ENCODE results near the gene PRORP. TPM values are rescaled to one million over a fixed set of nuclear protein-coding genes. Genes with fewer than 3 reads are reported as not detected.

The PRORP gene
- 10 to 100 TPM; 18.3 to 35.8 (median 20.5) TPM for total RNA-seq
- 39.5 TPM for total RNA-seq (2013)

GRCh38 chr14:35121887-35122695, at the start of gene PRORP, which contains the start of gene PPP2R3C:
TSS of gene PRORP (plus strand) at chr14:35122552. CDS start at chr14:35123246, 694 bp downstream.
TSS of gene PPP2R3C (minus strand) at chr14:35121990. CDS start at chr14:35121959, 31 bp downstream.
- Mint-ChIP-seq H3K4me3 (peak within 1 kb of the TSS; percentile 97), H3K4me1 (peaks cover 56 to 60% of the 10 kb centered on the region in 2 donors), H3K9me3 (no peaks in the 10 kb centered on the region), H3K27ac (peak within 1 kb of the TSS; percentile 99), H3K36me3 (no peaks in the 10 kb centered on the region), H3K27me3 (ENCODE audit: low read depth in 2 of 2) (no peaks in the 10 kb centered on the region)
- peaks cover 2% of the 10 kb centered on the region for H3K36me3 ChIP-seq (ENCODE audit: control insufficient read depth, insufficient read depth, low read length)
- ATAC-seq: peak; percentile 83 to 94 (median 85)
- peaks cover 33% of the 10 kb centered on the region for H3K4me1 ChIP-seq (ENCODE audit: control insufficient read depth, insufficient read depth, low read length)
- intact Hi-C loops (cut with micrococcal nuclease): loop anchor here (1.0 to 10.0 kb wide), 7 partner anchors 75 to 705 kb away; partner anchors contain the start of genes BAZ1A, BRMS1L, FAM177A1 and NFKBIA
- no peak for TF ChIP-seq CTCF (IDR thresholded peaks at IDR 0.05)
- no peaks in the 10 kb centered on the region for H3K9me3 ChIP-seq (ENCODE audit: control insufficient read depth, insufficient read depth, low read length)
- WGBS (ENCODE audit: insufficient coverage): under 1% methylated on average over 57 of the region's 57 CpGs
- no peaks in the 10 kb centered on the region for H3K27me3 ChIP-seq (ENCODE audit: control insufficient read depth, insufficient read depth, low read length)
- peak; percentile 81 to 96 for DNase-seq
- peak within 1 kb of the TSS; percentile 72 for H3K4me3 ChIP-seq (ENCODE audit: low read length)
- peak within 1 kb of the TSS; percentile 96 for H3K27ac ChIP-seq (ENCODE audit: low read length)

DNA sequence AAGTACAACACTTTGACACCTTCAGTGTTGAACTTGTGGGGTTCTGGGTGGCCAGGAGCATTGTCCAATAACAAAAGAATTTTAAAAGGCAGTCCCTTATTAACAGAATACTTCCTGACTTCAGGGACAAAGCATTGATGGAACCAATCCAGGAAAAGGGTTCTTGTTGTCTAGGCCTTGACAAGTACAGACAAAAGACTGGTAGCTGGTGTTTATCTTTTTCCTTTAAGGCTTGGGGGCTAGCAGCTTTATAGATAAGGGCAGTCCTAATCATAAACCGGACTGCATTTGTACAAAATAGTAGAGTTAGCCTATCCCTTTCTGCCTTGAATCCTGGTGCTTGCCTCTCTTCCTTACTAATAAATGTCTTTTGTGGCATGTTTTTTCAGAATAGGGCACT, 48.9 kb upstream of the PRORP start:
- no peaks in the 10 kb centered on the region for H3K27me3 ChIP-seq (ENCODE audit: control insufficient read depth, insufficient read depth, low read length)
- H3K4me1 Mint-ChIP-seq: no peaks in the 10 kb centered on the region
- H3K4me3 Mint-ChIP-seq: no peak overlapping the region
- no peaks in the 10 kb centered on the region for H3K4me1 ChIP-seq (ENCODE audit: control insufficient read depth, insufficient read depth, low read length)
- no peaks in the 10 kb centered on the region for H3K27me3 Mint-ChIP-seq (ENCODE audit: low read depth in 2 of 2)
- H3K4me3 ChIP-seq (ENCODE audit: low read length): no peak overlapping the region
- no peak for TF ChIP-seq CTCF (IDR thresholded peaks at IDR 0.05)
- no CpG with 5 or more reads among the region's 1 CpG for WGBS (ENCODE audit: insufficient coverage)
- H3K27ac Mint-ChIP-seq: no peak overlapping the region
- ATAC-seq: no peak
- no peak for DNase-seq
- H3K36me3 ChIP-seq (ENCODE audit: control insufficient read depth, insufficient read depth, low read length): peaks cover 11% of the 10 kb centered on the region
- H3K9me3 ChIP-seq (ENCODE audit: control insufficient read depth, insufficient read depth, low read length): no peaks in the 10 kb centered on the region
- no peaks in the 10 kb centered on the region for H3K9me3 Mint-ChIP-seq
- peaks cover 4% of the 10 kb centered on the region for H3K36me3 Mint-ChIP-seq
- intact Hi-C loops (cut with micrococcal nuclease): no loop called here
- H3K27ac ChIP-seq (ENCODE audit: low read length): no peak overlapping the region

GRCh38 chr14:35078082-35078481, 44.3 kb upstream of the PRORP start:
- intact Hi-C loops (cut with micrococcal nuclease): no loop called here
- H3K4me1 ChIP-seq (ENCODE audit: control insufficient read depth, insufficient read depth, low read length): no peaks in the 10 kb centered on the region
- no peak for DNase-seq
- Mint-ChIP-seq H3K4me1 (no peaks in the 10 kb centered on the region), H3K36me3 (no peaks in the 10 kb centered on the region), H3K9me3 (no peaks in the 10 kb centered on the region), H3K27ac (no peak overlapping the region), H3K27me3 (ENCODE audit: low read depth in 2 of 2) (no peaks in the 10 kb centered on the region), H3K4me3 (no peak overlapping the region)
- no peak for ATAC-seq
- 100% methylated on average over 2 of the region's 2 CpGs for WGBS (ENCODE audit: insufficient coverage)
- no peak for TF ChIP-seq CTCF (IDR thresholded peaks at IDR 0.05)
- no peaks in the 10 kb centered on the region for H3K9me3 ChIP-seq (ENCODE audit: control insufficient read depth, insufficient read depth, low read length)
- H3K4me3 ChIP-seq (ENCODE audit: low read length): no peak overlapping the region
- no peak overlapping the region for H3K27ac ChIP-seq (ENCODE audit: low read length)
- H3K27me3 ChIP-seq (ENCODE audit: control insufficient read depth, insufficient read depth, low read length): no peaks in the 10 kb centered on the region
- peaks cover 39% of the 10 kb centered on the region for H3K36me3 ChIP-seq (ENCODE audit: control insufficient read depth, insufficient read depth, low read length)
